Forelimb muscle (tissue), 1 donor: ENCODE data around the gene TUBA3C. TPM values are rescaled to one million over a fixed set of nuclear protein-coding genes. Genes with fewer than 3 reads are reported as not detected.

Experiments used
- DNase-seq: peaks from one replicate; pipeline ENCODE4 v3.0.0-alpha.2; 2013; ENCODE audit warnings: low read depth
- polyA plus RNA-seq: library from polyadenylated mRNA; unstranded; fragments of 120-200 nt; gene quantifications from one replicate; pipeline ENCODE4 v1.2.1, GENCODE V29; 2013; ENCODE audit not compliant: insufficient read length

Gene TUBA3C
- polyA plus RNA-seq, 1 donor = not detected

DNA sequence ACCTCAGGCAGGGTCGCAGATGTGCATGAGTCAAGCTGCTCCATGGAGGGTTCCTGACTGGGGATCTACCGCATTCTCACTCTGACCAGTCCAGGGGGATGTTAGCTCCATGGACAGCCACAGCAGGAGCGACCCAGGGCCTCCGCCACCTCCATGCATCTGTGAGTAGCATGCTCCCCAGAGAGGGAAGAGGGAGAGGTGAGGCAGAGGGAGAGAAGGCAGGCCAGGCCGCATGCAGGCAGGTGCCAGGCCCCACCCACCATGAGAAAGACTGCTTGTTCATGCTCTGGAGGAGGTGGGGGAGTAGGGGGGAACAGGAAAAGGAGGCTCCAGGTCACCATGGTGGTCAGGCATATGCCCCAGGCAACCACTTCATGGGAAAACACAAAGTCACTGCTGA is 20.3 kb downstream of the TUBA3C start:
- DNase-seq = no peak

DNA sequence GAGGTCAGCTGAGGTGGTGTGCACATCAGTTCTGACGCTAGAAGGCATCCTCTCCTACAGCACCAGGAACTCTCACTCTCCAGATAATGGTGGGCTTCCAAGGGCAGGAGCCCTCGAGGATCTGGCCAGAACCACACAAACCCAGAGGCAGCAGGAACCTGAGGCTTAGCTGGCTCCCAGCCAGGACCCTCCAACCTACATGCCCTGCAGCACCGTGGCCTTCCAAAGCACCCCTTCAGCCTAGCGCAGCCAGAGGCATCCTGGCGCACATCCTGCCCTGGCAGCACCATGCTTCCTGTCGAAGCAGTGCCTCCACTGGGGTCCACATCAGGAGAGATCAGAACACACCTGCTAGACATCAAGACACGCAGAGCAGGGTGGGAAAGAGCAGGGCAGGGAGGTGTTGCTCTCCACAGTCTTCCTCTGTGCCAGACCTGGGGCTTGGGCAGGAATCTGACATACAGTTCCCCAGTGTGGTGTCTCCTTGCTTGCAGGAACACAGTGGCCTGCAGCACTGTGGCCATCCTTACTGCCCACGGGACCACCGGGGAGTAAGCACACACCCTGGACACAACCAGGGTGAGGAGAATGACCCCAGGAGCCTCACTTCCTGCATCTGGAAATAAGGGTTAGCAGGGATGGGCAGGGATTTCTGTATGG is 21.7 kb downstream of the TUBA3C start:
- no peak for DNase-seq

DNA sequence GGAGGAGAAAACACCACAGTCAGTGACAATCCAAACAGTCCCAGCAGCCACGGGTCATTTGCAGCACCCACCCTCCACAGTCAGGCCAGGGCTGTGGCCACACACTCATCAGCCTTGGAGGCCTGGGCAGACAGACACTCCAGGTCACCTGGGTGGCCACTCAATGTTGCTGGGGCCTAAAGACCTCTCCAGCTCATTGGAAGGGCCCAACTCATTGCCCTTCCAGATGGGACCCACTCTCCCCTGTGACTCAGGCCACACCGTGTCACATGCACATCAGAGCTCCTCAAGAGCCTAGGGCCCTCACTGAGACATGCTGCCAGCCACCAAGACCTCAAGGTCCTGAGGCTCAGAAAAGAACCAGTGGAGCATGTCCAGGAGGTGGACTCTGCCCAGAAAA is 22.4 kb downstream of the TUBA3C start:
- no peak for DNase-seq

GRCh38 chr13:19158526-19159174 is 23.0 kb downstream of the TUBA3C start:
- DNase-seq = no peak

DNA sequence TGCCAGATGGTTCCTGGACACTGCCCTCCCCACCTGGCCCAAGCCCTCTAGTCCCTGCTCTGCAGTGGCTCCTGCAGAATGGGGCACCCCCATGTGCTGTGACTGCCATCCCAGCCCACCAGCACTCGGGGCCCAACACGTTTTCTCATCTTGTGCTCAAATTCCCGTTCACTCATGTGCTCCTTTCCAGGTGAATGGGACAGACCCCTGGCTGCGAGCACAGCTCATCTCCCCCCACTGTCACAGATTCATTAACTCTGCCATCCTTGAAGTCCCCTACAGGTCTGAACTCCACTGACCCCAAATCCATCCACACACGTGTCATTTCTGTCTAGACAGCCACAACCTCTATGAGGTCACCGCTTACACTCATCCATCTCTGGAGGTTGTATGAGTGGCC is 23.6 kb downstream of the TUBA3C start:
- DNase-seq = no peak

- no peak for DNase-seq
Measured at GRCh38 chr13:19157461-19157860, 24.2 kb downstream of the TUBA3C start.

DNA sequence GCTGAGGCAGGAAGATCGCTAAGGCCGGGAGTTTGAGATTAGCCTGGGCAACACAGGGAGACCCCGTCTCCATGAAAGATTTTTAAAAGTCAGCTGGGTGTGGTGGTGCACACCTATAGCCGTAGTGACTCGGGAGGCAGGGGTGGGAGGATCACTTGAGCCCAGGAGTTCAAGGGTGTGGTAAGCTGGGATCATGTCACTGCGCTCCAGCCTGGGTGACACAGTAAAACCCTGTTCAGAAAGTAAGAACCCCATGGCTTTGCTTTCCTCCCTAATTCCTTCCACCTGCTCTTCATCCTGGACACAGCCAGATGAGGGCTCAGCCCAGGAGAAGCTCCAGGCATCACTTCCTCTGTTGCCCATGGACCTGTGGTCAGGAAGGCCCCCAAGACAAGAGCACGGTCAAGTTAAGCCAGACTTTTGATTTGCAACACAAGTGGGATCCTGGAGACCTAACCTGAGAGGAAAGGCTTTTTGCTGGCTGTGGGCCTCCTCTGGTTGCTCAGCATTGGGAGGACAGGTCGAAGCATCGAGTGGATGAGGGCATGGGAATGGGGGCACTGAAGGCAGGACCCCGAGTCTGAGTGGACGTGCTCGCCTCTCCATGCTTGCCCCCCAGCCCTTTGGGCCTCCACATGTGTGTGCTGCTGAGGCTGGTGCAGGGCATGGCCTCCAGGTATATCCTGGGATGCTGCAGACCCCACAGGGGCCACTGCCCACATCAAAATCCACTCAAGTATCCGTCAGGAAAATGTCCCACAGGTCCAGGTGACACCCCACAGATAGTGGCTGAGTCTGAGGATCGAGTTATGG is 25.4 kb downstream of the TUBA3C start:
- no peak for DNase-seq

DNA sequence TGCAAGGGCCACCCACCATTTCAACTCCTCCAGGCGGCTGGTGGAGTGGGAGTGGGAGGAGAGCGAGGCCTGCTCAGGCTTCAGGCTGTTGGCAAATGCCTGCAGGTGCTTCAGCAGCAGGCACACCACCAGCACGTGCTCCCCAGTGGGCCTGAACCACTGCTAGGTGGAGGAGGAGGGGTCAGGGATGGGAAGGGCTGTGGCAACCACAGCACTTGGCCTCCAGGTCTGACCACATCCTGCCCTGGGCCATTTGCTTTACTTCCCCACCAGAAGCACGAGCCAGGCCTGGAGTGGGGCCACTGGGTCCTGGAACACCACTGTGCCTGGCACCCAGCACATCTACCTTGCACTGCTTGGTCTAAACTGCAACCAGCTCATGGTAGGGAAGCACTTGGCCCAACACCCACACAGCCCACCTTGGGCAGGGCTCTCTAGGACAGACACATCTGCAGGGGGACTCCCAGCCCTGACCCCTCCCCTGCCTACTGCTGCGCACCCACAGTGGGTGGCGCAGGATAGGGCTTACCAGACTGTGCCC is 26.2 kb downstream of the TUBA3C start:
- no peak for DNase-seq

DNA sequence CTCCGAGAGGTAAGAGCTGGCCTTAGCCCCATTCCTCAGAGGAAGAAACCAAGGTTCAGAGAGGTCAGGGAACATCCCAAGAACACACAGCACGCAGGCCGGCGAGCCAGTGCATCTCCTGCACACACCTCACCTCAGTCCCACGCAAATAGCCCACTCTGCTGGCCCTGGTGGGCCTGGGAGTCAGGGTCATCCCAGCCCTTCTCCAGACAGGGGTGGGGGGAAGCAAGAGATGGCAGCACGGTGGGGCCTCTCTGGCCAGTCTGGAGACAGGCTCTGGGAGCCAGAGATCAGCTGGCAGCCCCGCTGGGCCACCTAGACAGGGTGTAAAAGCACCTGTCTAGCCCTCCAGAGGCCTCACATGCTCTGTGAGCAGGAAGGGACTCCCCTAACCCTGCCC is 26.8 kb downstream of the TUBA3C start:
- DNase-seq = no peak

- DNase-seq = no peak
Measured at GRCh38 chr13:19153782-19154450, 27.7 kb downstream of the TUBA3C start.

DNA sequence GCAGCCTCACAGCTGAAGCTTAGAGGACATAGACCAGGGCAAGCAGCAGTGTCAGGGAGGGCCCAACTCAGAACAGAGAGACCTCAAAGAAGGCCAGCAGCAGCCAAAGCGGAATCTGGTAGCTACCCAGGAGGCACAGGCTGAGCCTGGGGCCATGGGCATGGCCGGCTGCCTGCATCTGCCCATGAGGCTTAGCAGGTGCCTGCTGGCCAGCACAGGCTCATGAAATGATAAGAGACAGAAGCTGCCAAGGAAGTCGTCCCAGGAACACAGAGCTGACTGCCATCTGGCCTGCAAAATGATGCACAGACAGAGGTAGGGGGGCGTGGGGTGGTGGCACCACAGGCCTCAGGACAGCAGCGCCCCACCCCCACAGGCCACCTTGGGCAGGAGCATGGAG is 29.2 kb downstream of the TUBA3C start:
- no peak for DNase-seq

DNA sequence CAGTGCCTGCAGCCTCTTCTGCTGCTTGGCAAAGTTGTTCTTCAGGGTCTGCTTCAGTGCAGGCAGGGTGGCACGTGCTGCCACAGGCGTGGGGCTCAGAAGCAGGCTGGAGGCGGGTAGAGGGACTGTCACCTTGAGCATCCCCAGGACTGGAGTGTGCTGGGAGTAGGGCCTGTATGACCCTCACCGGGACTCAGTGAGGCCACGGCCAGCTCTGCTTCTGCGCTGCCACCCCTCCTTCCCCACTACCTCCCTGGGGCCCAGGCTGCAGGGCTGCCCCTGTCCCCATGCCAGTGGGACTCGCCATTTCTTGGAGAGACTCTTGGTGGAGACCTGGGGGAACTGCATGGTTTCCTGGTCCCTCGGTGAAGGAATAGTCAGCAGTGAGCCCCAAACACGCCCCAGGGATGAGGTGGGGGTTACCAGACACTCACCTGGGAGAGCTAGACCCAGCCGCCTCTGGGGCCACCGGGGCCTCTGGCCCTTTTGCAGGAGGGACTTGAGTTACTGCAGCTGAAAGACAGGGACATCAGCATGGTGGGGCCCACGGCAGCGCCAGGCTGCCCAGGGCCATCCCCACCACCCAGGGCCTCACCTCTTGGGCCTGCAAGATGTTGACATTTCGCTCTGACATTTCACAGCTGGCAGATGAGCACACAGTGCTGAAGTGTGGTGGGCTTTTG is 29.9 kb downstream of the TUBA3C start:
- DNase-seq = no peak

DNA sequence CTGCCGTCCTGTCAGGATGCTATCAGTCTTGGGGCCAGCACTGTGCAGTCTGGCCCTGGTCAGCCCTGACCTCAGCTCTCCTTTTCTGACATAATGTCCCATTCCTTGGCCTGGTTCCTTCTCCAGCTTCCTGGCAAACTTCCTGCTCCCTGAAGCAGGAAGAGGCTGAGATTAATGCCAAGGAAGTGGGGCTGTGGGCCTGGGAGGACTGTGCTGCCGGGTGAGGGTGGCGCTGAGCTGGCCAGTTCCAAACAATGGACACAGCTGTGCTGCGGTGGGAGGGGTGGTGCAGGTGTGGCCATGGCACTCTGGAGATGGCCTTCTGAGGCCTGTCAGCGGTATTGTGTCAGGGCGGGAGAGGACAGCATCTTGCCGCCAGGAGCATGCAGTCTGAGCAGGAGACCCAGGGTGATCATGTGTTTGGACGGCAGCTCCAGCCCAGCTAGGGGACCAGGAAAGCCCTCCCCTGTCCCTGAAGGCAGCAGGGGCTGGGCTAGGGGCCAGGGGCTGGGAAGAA is 30.9 kb downstream of the TUBA3C start:
- no peak for DNase-seq

GRCh38 chr13:19150226-19150625 is 31.4 kb downstream of the TUBA3C start:
- DNase-seq = no peak

GRCh38 chr13:19148561-19148960 is 33.1 kb downstream of the TUBA3C start:
- no peak for DNase-seq
